BE2C (cell line): Measurements from ENCODE around the gene MACROD1.

Experiments used
- DNase-seq: peaks from one replicate; pipeline ENCODE4 v3.0.0-alpha.2; 2020
- H3K27me3 ChIP-seq: fragments of 250-450 bp; sonication (Bioruptor Pico); 2 replicates; pipeline ENCODE4 v1.5.1; 2020; ENCODE audit warnings: mild to moderate bottlenecking
- H3K36me3 ChIP-seq: fragments of 250-450 bp; sonication (Bioruptor Pico); 2 replicates; pipeline ENCODE4 v1.5.1; 2020; ENCODE audit warnings: mild to moderate bottlenecking
- H3K4me1 ChIP-seq: fragments of 250-450 bp; sonication (Bioruptor Pico); 2 replicates; pipeline ENCODE4 v1.5.1; 2020
- H3K4me3 ChIP-seq: 2 replicates; pipeline ENCODE4 v1.5.1; 2011; ENCODE audit warnings: low read depth, low read length
- H3K9me3 ChIP-seq: fragments of 250-450 bp; sonication (Bioruptor Pico); 2 replicates; pipeline ENCODE4 v1.5.1; 2020
- TF ChIP-seq, protein P1 (sequence below): IDR thresholded peaks from 2 replicates; pipeline ENCODE4 v1.5.1; 2012; ENCODE audit warnings: mild to moderate bottlenecking, low read depth, low read length

Gene MACROD1

DNA sequence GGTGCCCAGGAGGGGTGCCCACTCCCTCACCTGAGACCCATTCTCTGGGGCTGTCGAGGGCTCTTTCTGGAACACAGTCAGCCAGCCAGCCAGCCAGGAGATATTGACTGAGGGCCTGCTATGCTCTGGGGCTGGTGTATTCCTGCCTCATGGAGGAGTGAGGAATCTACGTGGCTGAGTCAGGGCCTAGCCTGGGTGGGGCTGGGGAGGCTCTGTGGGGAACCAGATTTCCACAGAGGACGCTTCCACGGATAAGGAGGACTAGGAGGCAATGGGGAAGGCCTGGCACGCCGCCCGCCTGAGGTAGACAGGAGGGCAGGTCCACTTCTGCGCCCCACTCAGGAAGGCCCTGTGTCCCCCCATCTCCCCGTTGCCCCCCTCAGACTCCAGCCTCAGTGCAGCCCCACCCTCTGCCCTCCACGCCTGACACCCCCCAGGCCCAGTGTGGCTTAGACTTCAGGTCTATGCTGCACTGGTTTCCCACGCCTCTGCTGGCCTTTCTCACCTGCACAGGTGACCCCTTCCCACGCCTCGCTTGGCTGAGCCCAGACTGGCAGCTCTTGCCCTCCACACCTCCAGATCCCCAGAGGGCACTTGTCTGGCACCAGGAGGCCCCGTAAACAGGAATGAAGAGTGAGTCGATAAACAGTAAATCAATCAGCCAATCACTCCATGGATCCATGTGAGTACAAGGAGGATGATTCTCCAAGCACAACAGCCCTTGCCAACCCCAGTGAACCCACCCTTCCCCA, 37.5 kb downstream of the MACROD1 start:
- Histone ChIP-seq H3K4me1 (peaks cover 14% of the 10 kb centered on the region), H3K4me3 (no peak overlapping the region), H3K36me3 (no peaks in the 10 kb centered on the region)

DNA sequence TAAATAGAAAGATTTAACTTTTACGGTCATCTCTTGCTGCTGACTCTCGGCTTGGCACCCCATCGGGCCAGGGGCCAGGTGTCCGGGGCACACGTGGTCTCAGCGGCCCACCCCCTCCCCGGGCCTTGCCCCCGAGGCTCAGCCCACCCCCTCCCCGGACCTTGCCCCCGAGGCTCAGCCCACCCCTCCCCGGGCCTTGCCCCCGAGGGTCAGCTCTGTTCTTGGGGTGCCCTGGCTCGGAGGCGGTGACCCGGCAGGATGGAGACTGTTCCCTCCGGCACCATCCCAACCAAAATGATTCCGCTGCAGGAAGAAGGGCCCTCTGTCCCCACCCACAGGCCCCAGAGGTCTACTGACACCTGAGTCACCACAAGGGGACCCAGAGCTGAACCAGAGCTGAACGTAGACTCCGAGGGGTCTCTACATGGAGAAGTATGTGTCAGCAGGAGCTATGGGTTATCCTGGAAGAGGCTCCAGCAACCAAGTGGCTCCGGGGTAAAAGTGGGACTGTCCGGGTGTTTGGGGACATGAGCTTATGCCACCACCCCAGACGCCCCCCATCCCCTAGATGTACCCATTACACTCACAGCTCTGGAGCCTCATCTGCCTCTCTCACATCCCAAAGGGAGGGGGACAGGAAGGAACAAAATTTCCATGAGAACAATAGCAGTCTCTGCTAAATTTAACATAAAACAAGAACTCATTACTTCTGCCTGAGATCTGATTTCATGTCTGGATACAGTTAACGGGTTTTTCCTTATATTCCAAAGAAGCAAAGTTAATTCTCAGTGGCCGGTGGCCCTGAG, 38.4 kb downstream of the MACROD1 start:
- H3K4me1 ChIP-seq: peaks cover 10% of the 10 kb centered on the region
- TF ChIP-seq, protein P1, sequence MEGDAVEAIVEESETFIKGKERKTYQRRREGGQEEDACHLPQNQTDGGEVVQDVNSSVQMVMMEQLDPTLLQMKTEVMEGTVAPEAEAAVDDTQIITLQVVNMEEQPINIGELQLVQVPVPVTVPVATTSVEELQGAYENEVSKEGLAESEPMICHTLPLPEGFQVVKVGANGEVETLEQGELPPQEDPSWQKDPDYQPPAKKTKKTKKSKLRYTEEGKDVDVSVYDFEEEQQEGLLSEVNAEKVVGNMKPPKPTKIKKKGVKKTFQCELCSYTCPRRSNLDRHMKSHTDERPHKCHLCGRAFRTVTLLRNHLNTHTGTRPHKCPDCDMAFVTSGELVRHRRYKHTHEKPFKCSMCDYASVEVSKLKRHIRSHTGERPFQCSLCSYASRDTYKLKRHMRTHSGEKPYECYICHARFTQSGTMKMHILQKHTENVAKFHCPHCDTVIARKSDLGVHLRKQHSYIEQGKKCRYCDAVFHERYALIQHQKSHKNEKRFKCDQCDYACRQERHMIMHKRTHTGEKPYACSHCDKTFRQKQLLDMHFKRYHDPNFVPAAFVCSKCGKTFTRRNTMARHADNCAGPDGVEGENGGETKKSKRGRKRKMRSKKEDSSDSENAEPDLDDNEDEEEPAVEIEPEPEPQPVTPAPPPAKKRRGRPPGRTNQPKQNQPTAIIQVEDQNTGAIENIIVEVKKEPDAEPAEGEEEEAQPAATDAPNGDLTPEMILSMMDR: no peak
- no peak for DNase-seq
- H3K27me3 ChIP-seq: no peaks in the 10 kb centered on the region
- no peaks in the 10 kb centered on the region for H3K9me3 ChIP-seq
- H3K4me3 ChIP-seq: no peak overlapping the region
- H3K36me3 ChIP-seq: no peaks in the 10 kb centered on the region

More for the DNA sequence above, 37.5 kb downstream of the MACROD1 start:
- TF ChIP-seq, protein P1: no peak
- no peak for DNase-seq
- no peaks in the 10 kb centered on the region for H3K27me3 ChIP-seq
- no peaks in the 10 kb centered on the region for H3K9me3 ChIP-seq

DNA sequence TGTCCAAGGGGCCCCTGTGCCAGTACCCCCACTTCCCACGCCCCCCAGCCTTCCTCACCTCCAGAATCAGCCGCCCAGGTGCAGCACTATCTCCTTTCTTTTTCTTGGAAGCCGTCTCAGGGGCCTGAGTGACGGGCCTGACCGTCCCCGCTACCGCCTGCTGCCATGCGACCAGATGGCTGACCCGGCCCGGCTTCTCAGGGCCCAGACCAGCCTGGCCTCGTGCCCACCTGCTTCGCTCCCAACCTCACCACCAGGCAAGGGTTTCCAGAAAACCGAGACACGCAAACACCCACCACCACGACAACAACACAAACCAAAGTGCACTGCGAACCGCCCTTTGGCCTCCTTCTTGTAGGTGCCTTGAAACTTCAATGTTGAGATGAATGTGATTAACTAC, 39.1 kb downstream of the MACROD1 start:
- H3K9me3 ChIP-seq: no peaks in the 10 kb centered on the region
- TF ChIP-seq, protein P1: no peak
- no peak overlapping the region for H3K4me3 ChIP-seq
- H3K4me1 ChIP-seq: peaks cover 10% of the 10 kb centered on the region
- no peaks in the 10 kb centered on the region for H3K27me3 ChIP-seq
- H3K36me3 ChIP-seq: no peaks in the 10 kb centered on the region
- no peak for DNase-seq

DNA sequence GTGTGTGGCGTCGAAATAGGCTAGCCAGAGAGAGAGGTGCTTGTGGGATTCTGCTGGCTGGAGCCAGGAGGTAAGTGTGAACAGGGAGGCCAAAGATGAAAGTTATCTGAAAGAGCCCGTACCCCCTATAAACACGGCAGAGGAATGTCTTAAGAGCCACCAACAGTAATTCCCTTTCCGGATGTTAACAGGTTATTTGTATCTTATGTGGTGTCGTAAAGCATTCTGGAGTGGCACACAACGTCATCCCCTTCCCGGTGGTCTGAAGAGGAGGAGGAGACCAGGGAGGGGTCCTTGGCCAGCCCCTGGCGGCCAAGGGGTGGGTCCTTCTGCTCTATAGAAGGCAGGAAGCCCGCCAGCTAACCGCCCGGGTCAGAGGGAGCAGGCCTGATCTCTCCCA, 39.5 kb downstream of the MACROD1 start:
- DNase-seq: no peak
- Histone ChIP-seq H3K27me3 (no peaks in the 10 kb centered on the region), H3K9me3 (no peaks in the 10 kb centered on the region), H3K4me1 (peaks cover 10% of the 10 kb centered on the region), H3K4me3 (no peak overlapping the region), H3K36me3 (no peaks in the 10 kb centered on the region)
- TF ChIP-seq, protein P1: no peak

DNA sequence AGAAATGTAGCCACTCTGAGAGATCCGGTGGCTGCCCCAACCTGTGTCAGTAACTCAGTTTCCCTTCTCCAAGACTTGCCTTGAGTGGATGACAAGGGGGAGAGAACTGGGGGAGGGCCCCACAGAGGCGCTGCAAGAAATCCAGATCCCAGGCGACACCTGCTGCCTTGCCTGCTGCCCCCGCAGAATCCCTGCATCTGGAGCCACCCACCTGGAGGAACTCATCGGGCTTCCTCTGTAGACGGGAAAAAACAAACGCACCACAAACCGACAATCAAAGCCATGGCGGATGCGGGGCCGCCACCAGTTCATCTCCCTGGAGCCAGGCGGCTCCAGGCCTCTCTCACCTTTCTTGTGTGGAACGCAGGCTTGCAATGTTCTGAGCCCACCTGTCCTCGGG, 40.2 kb downstream of the MACROD1 start:
- TF ChIP-seq, protein P1: no peak
- no peaks in the 10 kb centered on the region for H3K27me3 ChIP-seq
- no peaks in the 10 kb centered on the region for H3K36me3 ChIP-seq
- no peak overlapping the region for H3K4me3 ChIP-seq
- no peak for DNase-seq
- peaks cover 10% of the 10 kb centered on the region for H3K4me1 ChIP-seq
- no peaks in the 10 kb centered on the region for H3K9me3 ChIP-seq

DNA sequence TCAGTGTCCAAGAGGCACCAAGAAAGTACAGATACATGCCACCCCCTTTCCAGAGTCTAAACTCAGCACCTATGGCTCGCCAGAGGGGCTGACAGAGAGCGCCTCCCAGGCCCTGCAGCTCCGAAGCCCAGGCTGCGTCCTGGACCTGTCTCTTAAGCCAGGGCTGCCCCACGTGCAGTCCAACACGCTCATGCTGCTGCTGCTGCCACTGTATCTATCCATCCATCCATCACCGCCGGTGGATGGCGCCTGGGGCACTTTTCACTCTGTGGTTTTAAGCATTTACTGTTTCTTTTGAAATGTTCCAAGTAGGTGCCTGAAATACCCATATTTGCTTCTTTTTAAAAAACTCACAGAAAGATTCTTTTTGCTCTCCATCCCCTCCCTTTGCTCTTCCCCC, 41.8 kb downstream of the MACROD1 start:
- TF ChIP-seq, protein P1: 0 out of 2 replicates have a peak, but pooled peaks have one; percentile 1
- H3K4me3 ChIP-seq: no peak overlapping the region
- peak; percentile 69 for DNase-seq
- peaks cover 10% of the 10 kb centered on the region for H3K4me1 ChIP-seq
- H3K9me3 ChIP-seq: no peaks in the 10 kb centered on the region
- H3K36me3 ChIP-seq: no peaks in the 10 kb centered on the region
- H3K27me3 ChIP-seq: no peaks in the 10 kb centered on the region
